Measurements from ENCODE around the gene ARHGEF40.

The ARHGEF40 gene

GRCh38 chr14:21070083-21070609, at the start of gene ARHGEF40:
ARHGEF40 (plus strand) TSS chr14:21070304; CDS start chr14:21070397, 93 bp downstream.
- peak; percentile 86 for DNase-seq

- DNase-seq, result no peak
Measured at GRCh38 chr14:21020977-21021545, 49.0 kb upstream of the ARHGEF40 start.

- no peak for DNase-seq
Measured at GRCh38 chr14:21022686-21023085, 47.4 kb upstream of the ARHGEF40 start.

- DNase-seq, result no peak
Measured at GRCh38 chr14:21023174-21023573, 46.9 kb upstream of the ARHGEF40 start.

GRCh38 chr14:21023817-21024584, 46.1 kb upstream of the ARHGEF40 start:
- no peak for DNase-seq

- DNase-seq, result peak; percentile 87
Measured at GRCh38 chr14:21024585-21025370, 45.3 kb upstream of the ARHGEF40 start, which contains the start of gene NDRG2. NDRG2 (minus strand) TSS chr14:21025061; CDS start chr14:21023315, 1,746 bp downstream.

GRCh38 chr14:21025371-21026273, 44.5 kb upstream of the ARHGEF40 start:
- peak; percentile 74 for DNase-seq

GRCh38 chr14:21026274-21026987, 43.7 kb upstream of the ARHGEF40 start:
- peak; percentile 75 for DNase-seq

- DNase-seq, result no peak
Measured at GRCh38 chr14:21026988-21027315, 43.2 kb upstream of the ARHGEF40 start.

GRCh38 chr14:21029917-21030316, 40.2 kb upstream of the ARHGEF40 start, which contains the start of gene TPPP2:
TPPP2 (plus strand) TSS chr14:21030217; CDS start chr14:21030582, 365 bp downstream.
- no peak for DNase-seq

- no peak for DNase-seq
Measured at GRCh38 chr14:21030531-21030930, 39.6 kb upstream of the ARHGEF40 start.

- DNase-seq, result no peak
Measured at GRCh38 chr14:21032326-21033132, 37.6 kb upstream of the ARHGEF40 start.

- DNase-seq, result no peak
Measured at GRCh38 chr14:21033133-21033698, 36.9 kb upstream of the ARHGEF40 start.

- DNase-seq, result no peak
Measured at GRCh38 chr14:21034707-21035106, 35.4 kb upstream of the ARHGEF40 start, which contains the start of gene RNASE13. RNASE13 (minus strand) TSS chr14:21034807; CDS start chr14:21034288, 519 bp downstream.

GRCh38 chr14:21036751-21037150, 33.4 kb upstream of the ARHGEF40 start:
- DNase-seq, result no peak

- no peak for DNase-seq
Measured at GRCh38 chr14:21037156-21037555, 32.9 kb upstream of the ARHGEF40 start.

GRCh38 chr14:21038441-21039422, 31.4 kb upstream of the ARHGEF40 start:
- peak; percentile 89 for DNase-seq

- DNase-seq, result peak; percentile 48
Measured at GRCh38 chr14:21039585-21040369, 30.3 kb upstream of the ARHGEF40 start.

Measured in left hindlimb (tissue), 1 donor.